HPDE6-E6E7 (cell line): Measurements from ENCODE around the gene ADAMTS2.

Source experiments
- DNase-seq: peaks from one replicate; pipeline ENCODE4 v3.0.0; 2011; ENCODE audit warnings: missing footprints; ENCODE audit errors: extremely low spot score

The ADAMTS2 gene

GRCh38 chr5:179371681-179372680, 26.7 kb upstream of the ADAMTS2 start:
- DNase-seq: no peak

- no peak for DNase-seq
Observed at GRCh38 chr5:179371121-179371510, 25.9 kb upstream of the ADAMTS2 start.

DNA sequence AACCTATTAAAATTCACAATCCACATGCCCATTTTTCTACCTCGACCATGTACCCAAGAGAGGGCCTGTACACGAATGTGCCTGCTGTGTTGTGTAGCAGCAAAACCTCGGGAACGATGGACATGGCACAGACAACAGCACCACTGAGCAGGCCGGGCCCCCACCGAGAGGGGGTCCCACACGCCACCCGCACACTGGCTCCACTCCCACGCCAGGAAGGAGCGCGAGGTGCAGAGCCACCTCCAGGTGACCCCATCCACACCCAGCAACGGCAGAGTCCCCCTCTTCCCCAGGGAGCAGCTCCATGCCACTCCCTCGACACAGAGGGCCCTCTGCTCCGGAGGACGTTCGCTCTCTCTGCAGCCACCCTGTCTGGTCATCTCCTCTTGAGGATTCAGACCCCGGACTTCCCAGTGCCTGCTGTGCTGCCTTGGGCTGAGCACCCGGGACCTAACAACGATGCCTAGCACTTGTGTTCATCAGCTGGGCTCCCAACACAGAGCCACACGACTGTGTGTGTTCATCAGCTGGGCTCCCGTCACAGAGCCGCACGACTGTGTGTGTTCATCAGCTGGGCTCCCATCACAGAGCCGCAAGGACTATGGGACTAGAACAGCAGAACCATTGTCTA, 25.3 kb upstream of the ADAMTS2 start:
- DNase-seq: no peak

GRCh38 chr5:179369530-179369884, 24.2 kb upstream of the ADAMTS2 start:
- DNase-seq: no peak

DNA sequence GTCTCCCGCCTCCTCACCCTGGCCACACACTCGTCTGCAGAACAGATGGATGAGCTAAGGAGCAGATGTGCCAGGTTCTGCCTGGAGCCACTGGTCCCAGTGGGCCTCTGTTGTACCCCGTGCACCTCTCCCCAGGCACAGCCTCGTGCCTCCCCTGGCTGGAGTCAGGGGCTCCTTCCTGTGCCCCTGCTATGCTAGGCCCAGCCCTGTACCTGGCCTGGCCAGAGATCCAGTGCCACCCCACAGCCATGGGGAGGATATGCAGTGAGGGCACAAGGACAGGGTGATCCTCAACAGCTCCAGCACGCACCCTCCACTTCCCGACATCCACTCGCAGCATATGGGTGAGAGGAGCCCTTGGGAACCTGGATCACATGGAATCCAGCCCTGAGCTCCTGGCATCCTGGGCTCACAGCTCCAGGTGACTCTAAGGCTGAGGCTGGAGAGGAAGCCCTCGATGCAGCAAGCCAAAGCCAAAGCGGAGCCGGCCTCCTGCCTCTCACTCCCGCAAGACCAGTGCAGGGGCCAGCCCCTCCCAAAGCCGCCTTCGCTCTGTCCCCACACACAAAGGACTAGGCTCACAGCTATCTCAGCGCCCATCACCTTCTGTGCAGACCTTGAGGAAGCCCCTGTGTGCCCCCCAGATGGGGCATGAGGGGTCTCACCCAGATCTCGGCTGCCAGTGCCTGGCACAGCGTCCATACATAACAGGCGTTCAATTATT, 23.7 kb upstream of the ADAMTS2 start:
- no peak for DNase-seq

DNA sequence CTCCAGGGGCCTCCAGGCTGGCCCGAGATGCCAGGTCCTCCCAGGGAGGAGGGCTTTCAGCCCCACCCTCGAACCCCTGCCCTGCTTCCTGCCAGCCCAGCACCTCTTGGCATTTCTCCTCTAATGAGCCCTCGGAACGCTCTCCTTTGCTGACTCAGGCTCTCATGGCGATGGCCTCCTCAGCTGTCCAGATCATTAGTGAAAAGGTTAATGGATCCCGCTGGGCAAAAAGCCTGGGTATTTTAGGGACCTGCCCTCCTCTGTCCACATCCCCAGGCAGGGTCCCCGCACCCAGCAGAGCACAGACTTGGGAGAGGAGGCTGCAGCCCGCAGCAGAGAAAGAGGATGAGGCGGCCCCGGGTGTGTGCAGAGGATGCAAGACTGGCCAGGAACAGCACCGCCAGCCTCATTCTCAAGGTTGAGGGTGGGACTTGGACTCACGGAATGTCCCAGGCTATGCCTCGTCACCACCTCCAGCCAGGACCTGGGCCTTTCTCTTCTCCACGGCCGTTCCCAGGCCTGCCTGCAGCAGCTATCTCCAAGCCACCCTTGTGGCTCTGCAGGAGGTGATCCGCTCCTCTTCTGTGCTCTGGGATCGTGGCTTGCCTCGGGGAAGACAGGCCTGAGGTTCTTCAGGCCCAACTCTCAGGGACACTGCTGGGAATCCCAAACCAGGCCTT, 23.0 kb upstream of the ADAMTS2 start:
- no peak for DNase-seq

DNA sequence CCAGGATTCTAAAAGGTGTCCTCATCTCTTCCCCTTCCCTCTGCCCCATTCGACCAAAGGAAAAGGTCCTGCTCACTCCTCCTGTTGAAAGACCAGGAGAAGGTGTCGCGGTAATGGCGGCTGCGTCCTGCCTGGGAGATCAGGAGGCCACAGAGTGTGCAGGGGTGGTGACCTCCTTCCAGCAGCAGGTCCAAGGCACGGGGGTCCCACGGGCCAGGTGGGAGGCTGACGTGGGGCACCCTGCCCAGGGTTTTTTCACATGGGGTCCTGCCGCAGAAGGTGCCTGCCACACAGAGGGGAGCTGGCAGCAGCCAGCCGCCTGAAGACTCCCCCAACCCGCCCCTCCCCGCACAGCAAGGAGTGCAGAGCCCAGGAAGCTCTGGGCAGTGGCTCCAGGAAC, 22.2 kb upstream of the ADAMTS2 start:
- DNase-seq: no peak

- no peak for DNase-seq
Observed at GRCh38 chr5:179362355-179362754, 17.1 kb upstream of the ADAMTS2 start.

DNA sequence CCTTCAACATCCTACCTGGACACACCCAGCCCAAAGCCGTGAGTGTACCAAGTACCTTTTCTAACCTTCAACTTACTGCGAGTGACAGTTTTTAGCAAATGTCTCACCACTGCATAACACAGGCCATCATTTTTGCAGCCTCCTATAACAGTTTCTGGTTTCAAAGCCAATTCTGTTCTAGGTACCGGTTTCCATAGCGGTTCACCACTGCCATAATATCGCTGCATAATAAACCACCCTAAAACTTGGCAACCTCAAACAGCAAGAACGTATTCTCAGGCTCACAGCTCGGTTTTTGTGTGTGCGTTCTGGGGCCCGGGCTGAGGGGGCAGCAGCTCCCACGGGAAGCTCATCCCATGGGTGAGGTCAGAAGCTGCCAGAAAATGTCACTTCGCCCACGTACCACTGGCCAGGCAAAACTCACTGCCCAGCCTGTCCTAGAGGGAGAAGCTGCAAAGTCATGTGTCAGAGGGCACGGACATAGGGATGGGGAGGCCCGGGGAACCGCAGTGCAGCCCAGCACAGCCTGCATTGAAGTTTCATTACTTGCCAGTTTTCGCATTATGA, 15.9 kb upstream of the ADAMTS2 start:
- no peak for DNase-seq

DNA sequence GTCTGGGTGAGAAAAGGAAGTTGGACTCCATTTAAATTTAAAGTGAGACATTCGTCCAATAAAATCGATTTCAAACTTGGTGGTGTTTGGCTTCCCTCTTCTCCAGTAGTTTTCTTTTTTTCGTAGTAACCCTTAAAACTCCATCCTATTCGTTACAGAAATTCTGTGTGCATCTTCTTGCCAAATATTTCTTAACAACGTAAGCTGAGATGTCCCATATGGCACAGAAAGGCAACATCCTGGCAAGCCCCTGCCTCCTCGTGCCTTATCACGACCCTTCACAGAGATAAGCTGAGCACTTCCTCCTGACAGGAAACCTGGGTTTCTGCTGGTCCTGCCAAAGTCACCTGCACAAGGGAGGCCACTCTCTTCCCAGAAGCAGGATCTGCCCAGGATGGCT, 11.8 kb upstream of the ADAMTS2 start:
- no peak for DNase-seq

- DNase-seq: no peak
Observed at GRCh38 chr5:179355976-179356974, 11.0 kb upstream of the ADAMTS2 start.

DNA sequence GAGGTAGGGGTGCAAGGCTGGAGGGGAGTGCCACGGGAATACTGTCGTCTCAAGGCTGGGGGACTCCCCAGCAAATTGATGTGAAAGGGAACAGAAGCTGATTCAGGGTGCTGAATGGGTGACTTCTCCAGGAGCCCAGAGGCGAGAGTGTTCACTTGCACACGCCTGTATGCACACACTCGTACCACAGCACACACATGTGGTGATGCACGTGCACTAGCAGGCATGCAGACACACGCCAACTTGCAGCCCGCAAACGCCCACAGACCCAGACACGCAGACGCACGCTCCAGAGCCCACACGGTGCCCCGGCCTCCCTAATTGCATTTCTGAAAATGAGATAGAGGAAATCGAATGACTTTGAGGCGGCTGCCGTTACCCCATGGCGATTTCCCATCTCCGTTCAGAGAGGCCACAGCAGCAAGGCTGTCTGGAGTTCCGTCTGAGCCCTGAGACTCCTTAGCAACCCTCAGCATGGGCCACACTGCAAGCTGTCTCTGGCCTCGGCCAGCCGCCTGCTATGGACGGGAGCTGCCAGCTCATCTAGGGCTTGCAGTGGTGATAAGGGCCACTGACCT, 9.1 kb upstream of the ADAMTS2 start:
- no peak for DNase-seq

GRCh38 chr5:179348843-179349242, 3.6 kb upstream of the ADAMTS2 start:
- DNase-seq: no peak

DNA sequence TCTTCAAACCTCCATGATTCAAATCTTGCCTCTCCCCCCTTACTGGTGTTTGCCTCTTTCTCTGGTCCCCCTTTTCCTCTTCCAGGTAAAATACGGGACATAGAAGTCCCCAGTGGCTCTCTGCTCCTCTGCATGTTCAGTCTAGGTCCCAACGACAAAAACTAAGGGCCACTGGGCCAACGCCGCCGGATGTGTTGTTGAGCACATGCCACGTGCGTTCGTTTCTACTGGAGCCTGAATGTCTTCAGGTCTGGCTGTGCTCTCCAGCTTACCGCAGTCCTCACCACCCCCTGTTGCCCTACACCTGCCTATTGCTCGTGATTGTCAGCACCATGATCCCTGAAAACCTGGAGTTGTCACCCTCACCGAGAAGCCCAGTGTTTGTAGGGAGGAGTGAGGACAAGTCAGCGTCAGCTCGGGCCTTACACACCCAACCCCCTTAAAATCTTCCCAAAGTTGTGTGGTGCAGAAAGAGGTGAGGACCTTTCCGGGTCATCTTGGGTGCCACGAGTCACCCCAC, 2.8 kb upstream of the ADAMTS2 start:
- no peak for DNase-seq

- no peak for DNase-seq
Observed at GRCh38 chr5:179347581-179347980, 2.3 kb upstream of the ADAMTS2 start.

- DNase-seq: no peak
Observed at GRCh38 chr5:179346875-179347274, 1.6 kb upstream of the ADAMTS2 start.

DNA sequence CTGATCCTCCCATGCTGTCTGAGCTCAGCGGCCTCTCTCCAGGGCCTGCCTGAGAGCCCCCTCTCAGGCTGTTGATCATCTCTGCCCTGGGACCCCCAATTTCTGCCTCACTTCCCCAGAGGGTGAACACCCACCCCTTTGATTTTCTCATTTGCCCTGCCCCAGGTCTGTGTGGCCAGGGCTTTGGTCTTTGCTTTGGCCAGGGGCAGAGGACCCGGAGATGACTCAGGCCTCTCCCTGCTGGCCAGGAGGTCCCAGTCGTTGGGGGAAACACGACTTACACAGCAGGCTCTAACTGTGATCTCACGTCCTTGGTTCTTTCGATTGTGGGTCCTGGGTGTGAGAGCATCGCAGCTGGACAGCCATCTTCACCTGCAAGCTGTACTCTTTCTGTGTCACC, 1.1 kb upstream of the ADAMTS2 start:
- no peak for DNase-seq

- DNase-seq: no peak
Observed at GRCh38 chr5:179345183-179345432, 153 bp downstream of the ADAMTS2 start.

DNA sequence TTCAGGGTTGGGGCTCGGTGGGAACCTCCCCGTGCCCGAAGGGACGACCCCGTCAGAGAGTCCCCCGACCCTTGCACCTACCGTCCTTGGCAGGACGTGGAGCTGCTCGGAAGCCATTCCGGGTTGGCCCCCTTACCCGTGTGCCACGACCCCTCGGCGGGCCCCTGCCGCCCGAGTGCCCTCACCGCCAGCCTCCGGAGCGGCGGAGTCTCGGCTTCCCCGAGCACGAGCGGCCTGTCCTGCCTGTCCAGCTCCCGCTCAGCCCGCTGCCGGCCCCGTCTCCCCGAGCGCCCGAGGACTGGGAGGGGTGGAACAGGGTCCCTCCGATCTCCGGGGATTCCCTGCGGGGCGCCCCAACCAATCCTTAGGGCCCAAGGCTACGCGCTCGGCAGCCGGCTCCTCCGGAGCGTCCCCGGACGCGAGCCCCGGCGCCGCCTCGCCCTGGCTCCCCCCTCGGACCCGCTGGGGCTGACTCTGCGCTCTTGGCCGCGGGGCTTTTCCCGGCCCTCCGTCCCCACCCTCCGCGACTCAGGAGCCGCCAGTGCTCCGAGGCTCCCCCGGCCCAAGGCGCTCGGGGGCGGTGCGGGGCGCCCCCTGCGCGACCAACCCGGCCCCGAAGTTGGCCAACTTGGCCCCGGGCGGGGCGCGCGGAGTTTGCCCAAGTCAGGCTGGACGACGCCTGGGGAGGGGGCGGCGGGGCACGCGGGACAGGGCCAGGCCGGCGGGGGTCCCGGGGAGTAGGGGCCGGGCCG, 654 bp downstream of the ADAMTS2 start:
- DNase-seq: no peak
